A549 (cell line): ENCODE results near the gene ADAMTS1. TPM values are rescaled to one million over a fixed set of nuclear protein-coding genes. Genes with fewer than 3 reads are reported as not detected.

Experiments used
- ATAC-seq, 2 experiments: fragments of 200-7000 bp in 1 of 2; fragments of >200 bp in 1 of 2; cut with Nextera tagmentation in 1 of 2; cut with Tn5 transposase in 1 of 2; 3 replicates each; pipeline versions ENCODE4 v1.8.0 to v1.9.1; 2018 to 2020; ENCODE audit warnings: mild to moderate bottlenecking in 1 of 2, moderate library complexity in 1 of 2
- CTCF ChIA-PET: fragments of 300-600 bp; sonication (Branson Sonifier 250); formaldehyde crosslinking; extraction: SDS; loops from one replicate; lab custom pipeline; 2021; ENCODE audit warnings: antibody characterized with exemption, inconsistent platforms; lab: Yijun Ruan, JAX
- POLR2A ChIA-PET: fragments of 350-600 bp; formaldehyde crosslinking; extraction: SDS; loops from one replicate; lab custom pipeline; 2021; ENCODE audit warnings: antibody characterized with exemption, inconsistent platforms; lab: Yijun Ruan, JAX
- DNase-seq, 2 experiments: peaks; one replicate each; pipeline versions ENCODE4 v3.0.0 to v3.0.0-alpha.2; 2011 to 2016; ENCODE audit warnings: low read depth in 1 of 2, low spot score in 1 of 2
- FAIRE-seq: peaks from 2 replicates; lab custom pipeline; 2011; peaks lifted over from hg19 to GRCh38; lab: Jason Lieb, UNC
- H3K27ac ChIP-seq, 2 experiments: fragments of >200 bp; sonication (Bioruptor Twin); formaldehyde crosslinking; 3 replicates each; pipeline ENCODE4 v1.5.1; 2016 to 2017
- H3K4me1 ChIP-seq: fragments of >200 bp; sonication (Bioruptor Twin); formaldehyde crosslinking; 3 replicates; pipeline ENCODE4 v1.6.1; 2016
- H3K4me2 ChIP-seq: fragments of >200 bp; sonication (Bioruptor Twin); formaldehyde crosslinking; 3 replicates; pipeline ENCODE4 v1.6.1; 2016
- H3K4me3 ChIP-seq: fragments of >200 bp; sonication (Bioruptor Twin); formaldehyde crosslinking; 3 replicates; pipeline ENCODE4 v1.5.1; 2016
- H3K9me3 ChIP-seq: fragments of >200 bp; sonication (Bioruptor Twin); formaldehyde crosslinking; 3 replicates; pipeline ENCODE4 v1.6.1; 2016
- CBX2 ChIP-seq: fragments of 200-600 bp; sonication (generic); IDR thresholded peaks from 2 replicates; pipeline ENCODE4 v1.6.1; 2016; ENCODE audit warnings: low read depth, mild to moderate bottlenecking, borderline replicate concordance
- CHD2 ChIP-seq: fragments of 150-350 bp; IDR thresholded peaks from 2 replicates; pipeline ENCODE4 v1.6.1; 2014; ENCODE audit warnings: low read length; ENCODE audit not compliant: partially characterized antibody
- E2F6 ChIP-seq: IDR thresholded peaks from 2 replicates; pipeline ENCODE4 v1.6.1; 2012; ENCODE audit warnings: low read depth, borderline replicate concordance
- EHF ChIP-seq: fragments of 250-450 bp; sonication (Bioruptor Pico); IDR thresholded peaks from 2 replicates; pipeline ENCODE4 v1.5.0; 2020; ENCODE audit warnings: mild to moderate bottlenecking
- EP300 ChIP-seq, 2 experiments: fragments of >200 bp; sonication (Bioruptor Twin); formaldehyde crosslinking; IDR thresholded peaks; 2 replicates in 1 of 2; 3 replicates in 1 of 2; pipeline ENCODE4 v1.6.1; 2016 to 2017
- FOXS1 ChIP-seq: fragments of 250-450 bp; sonication (Bioruptor Pico); IDR thresholded peaks from 2 replicates; pipeline ENCODE4 v1.5.0; 2020; ENCODE audit warnings: mild to moderate bottlenecking, moderate library complexity
- HDAC2 ChIP-seq: fragments of 200-600 bp; sonication (generic); IDR thresholded peaks from 2 replicates; pipeline ENCODE4 v1.6.1; 2016
- HEYL ChIP-seq: fragments of 250-450 bp; sonication (Bioruptor Pico); IDR thresholded peaks from 2 replicates; pipeline ENCODE4 v1.8.0; 2021; ENCODE audit warnings: mild to moderate bottlenecking, moderate library complexity
- JUNB ChIP-seq: fragments of >200 bp; sonication (Bioruptor Twin); formaldehyde crosslinking; IDR thresholded peaks from 2 replicates; pipeline ENCODE4 v1.6.1; 2016
- KDM5A ChIP-seq: fragments of 200-600 bp; sonication (generic); IDR thresholded peaks from 2 replicates; pipeline ENCODE4 v1.6.1; 2016; ENCODE audit warnings: antibody characterized with exemption, mild to moderate bottlenecking
- MAFK ChIP-seq: fragments of 450-650 bp; IDR thresholded peaks from 2 replicates; pipeline ENCODE4 v1.6.1; 2014; ENCODE audit not compliant: partially characterized antibody
- MAX ChIP-seq: IDR thresholded peaks from 2 replicates; pipeline ENCODE4 v1.6.1; 2012
- MAZ ChIP-seq: fragments of 150-350 bp; IDR thresholded peaks from 2 replicates; pipeline ENCODE4 v1.6.1; 2014; ENCODE audit warnings: antibody characterized with exemption, low read depth, low read length, borderline replicate concordance
- NPAS2 ChIP-seq: fragments of 250-450 bp; sonication (Bioruptor Pico); IDR thresholded peaks from 2 replicates; pipeline ENCODE4 v1.8.0; 2022; ENCODE audit warnings: mild to moderate bottlenecking, moderate library complexity, borderline replicate concordance
- NR3C1 ChIP-seq: fragments of >200 bp; sonication (Bioruptor Twin); formaldehyde crosslinking; IDR thresholded peaks from 3 replicates; pipeline ENCODE4 v1.6.1; 2017
- RAD21 ChIP-seq, 2 experiments: fragments of >200 bp in 1 of 2; sonication (Bioruptor Twin) in 1 of 2; formaldehyde crosslinking in 1 of 2; IDR thresholded peaks in 1 of 2; conservative IDR thresholded peaks in 1 of 2; 2 replicates in 1 of 2; 3 replicates in 1 of 2; pipeline ENCODE4 v1.6.1; 2012 to 2018; ENCODE audit warnings: inconsistent platforms in 1 of 2
- REST ChIP-seq: fragments of 200-600 bp; sonication (generic); IDR thresholded peaks from 2 replicates; pipeline ENCODE4 v1.6.1; 2016; ENCODE audit warnings: antibody characterized with exemption, mild to moderate bottlenecking, moderate library complexity
- RFX5 ChIP-seq: fragments of 450-650 bp; IDR thresholded peaks from 2 replicates; pipeline ENCODE4 v1.7.1; 2014; ENCODE audit warnings: antibody characterized with exemption, mild to moderate bottlenecking, moderate library complexity
- SREBF2 ChIP-seq: fragments of 450-650 bp; IDR thresholded peaks from 2 replicates; pipeline ENCODE4 v1.6.1; 2014; ENCODE audit warnings: mild to moderate bottlenecking, moderate library complexity
- USF2 ChIP-seq: fragments of 450-650 bp; IDR thresholded peaks from 2 replicates; pipeline ENCODE4 v1.6.1; 2014; ENCODE audit warnings: antibody characterized with exemption
- ZC3H11A ChIP-seq: fragments of 450-650 bp; IDR thresholded peaks from 2 replicates; pipeline ENCODE4 v1.6.1; 2014; ENCODE audit warnings: antibody characterized with exemption, mild to moderate bottlenecking
- ZFP36 ChIP-seq: fragments of 450-650 bp; IDR thresholded peaks from 2 replicates; pipeline ENCODE4 v1.6.1; 2014; ENCODE audit warnings: borderline replicate concordance; ENCODE audit not compliant: partially characterized antibody
- WGBS: methylation state at CpG from one replicate; pipeline ENCODE4 v1.1.6; 2017; ENCODE audit errors: missing lambda C conversion rate; 5-methylcytosine and 5-hydroxymethylcytosine counted together
- polyA plus RNA-seq, 4 experiments: library from polyadenylated mRNA; depleted of rRNA in 3 of 4; stranded (reverse); fragments of >200 nt; fragmentation: RNase III in 1 of 4; extraction: RNeasy Plus Mini Kit Qiagen cat#74134 plus additional on column Dnase treatment in 1 of 4; gene quantifications; 2 replicates in 3 of 4; 3 replicates in 1 of 4; pipeline ENCODE4 v1.2.3, GENCODE V29; 2011 to 2017

ADAMTS1 gene
- polyA plus RNA-seq, 2 of the 4 experiments (the other 2 are of a cell fraction): 0.17 TPM

GRCh38 chr21:26819740-26820324 is 25.4 kb downstream of the ADAMTS1 start:
- Histone ChIP-seq H3K4me2 (no peak overlapping the region), H3K27ac (no peak overlapping the region), H3K9me3 (no peaks in the 10 kb centered on the region), H3K4me1 (no peaks in the 10 kb centered on the region), H3K4me3 (no peak overlapping the region)
- 35% methylated on average over 3 of the region's 3 CpGs for WGBS
- DNase-seq (no peak), FAIRE-seq (no peak), ATAC-seq (no peak)
- TF ChIP-seq HDAC2 (no peak), EP300 (IDR thresholded peaks at IDR 0.05) (no peak), CBX2 (no peak), MAZ (no peak), JUNB (no peak), NR3C1 (no peak), MAFK (no peak), REST (no peak), SREBF2 (no peak), CHD2 (no peak), KDM5A (no peak), ZFP36 (no peak), HEYL (no peak)
- ChIA-PET POLR2A (no interaction called here), CTCF (no interaction called here)

GRCh38 chr21:26818906-26819305 is 26.3 kb downstream of the ADAMTS1 start:
- no peak overlapping the region for H3K4me3 ChIP-seq
- no peak overlapping the region for H3K27ac ChIP-seq
- FAIRE-seq: no peak
- no peak for ATAC-seq
- TF ChIP-seq NPAS2 (CRISPR knock-in tag) (no peak), FOXS1 (CRISPR knock-in tag) (no peak), RAD21 (conservative IDR thresholded peaks at IDR 0.05 in 1 of 2, IDR thresholded peaks at IDR 0.05 in 1 of 2) (no peak), RFX5 (no peak), E2F6 (no peak), MAX (no peak), USF2 (no peak), MAFK (no peak), ZC3H11A (no peak), REST (no peak), EHF (CRISPR knock-in tag) (no peak)
- CTCF ChIA-PET: no interaction called here
- no peak for DNase-seq
- H3K9me3 ChIP-seq: no peaks in the 10 kb centered on the region
- POLR2A ChIA-PET: no interaction called here
- no peaks in the 10 kb centered on the region for H3K4me1 ChIP-seq
- WGBS: 83% methylated on average over 2 of the region's 2 CpGs
- H3K4me2 ChIP-seq: no peak overlapping the region
